ENCODE data around the gene AQP6.

- TF ChIP-seq TOX (CRISPR knock-in tag; IDR thresholded peaks at IDR 0.05; ENCODE audit: borderline replicate concordance) (no peak), CREB5 (CRISPR knock-in tag; IDR thresholded peaks at IDR 0.05; ENCODE audit: low read depth) (no peak), SNAI2 (CRISPR knock-in tag; IDR thresholded peaks at IDR 0.05) (no peak)
Observed at GRCh38 chr12:49929581-49929980, 43.2 kb upstream of the AQP6 start.
